A673 (cell line): ENCODE measurements around the gene HTATSF1. TPM values are rescaled to one million over a fixed set of nuclear protein-coding genes. Genes with fewer than 3 reads are reported as not detected.
A peak's percentile ranks its signal among the peaks of the same experiment; 100 is the strongest.

Experiments
- BruUV-seq: library from RNA; stranded (reverse); fragments of 400-500 nt; replicated peaks from 2 replicates; lab custom pipeline; 2021; lab: Mats Ljungman, UMichigan
- CTCF ChIA-PET: fragments of 300-600 bp; sonication (Branson Sonifier 250); formaldehyde crosslinking; loops from one replicate; lab custom pipeline; 2022; ENCODE audit warnings: antibody characterized with exemption; lab: Charles Lee
- POLR2A ChIA-PET: fragments of 300-600 bp; sonication (Branson Sonifier 250); formaldehyde crosslinking; loops from one replicate; lab custom pipeline; 2022; ENCODE audit warnings: antibody characterized with exemption; ENCODE audit not compliant: low non-redundant PET; lab: Charles Lee
- DNase-seq: peaks from one replicate; pipeline ENCODE4 v3.0.0-alpha.2; 2015; ENCODE audit warnings: low spot score
- H3K27ac ChIP-seq: fragments of 200-600 bp; sonication (generic); 2 replicates; pipeline ENCODE4 v1.5.1; 2016; ENCODE audit warnings: mixed run types, low read depth, mild to moderate bottlenecking, mixed read lengths, antibody characterized with exemption, low read length; ENCODE audit not compliant: poor library complexity, severe bottlenecking
- H3K27me3 ChIP-seq: fragments of 200-600 bp; sonication (generic); replicated peaks from 2 replicates; pipeline ENCODE4 v1.6.1; 2017; ENCODE audit warnings: mixed run types, low read depth, mild to moderate bottlenecking, mixed read lengths, antibody characterized with exemption, low read length; ENCODE audit not compliant: insufficient read depth, poor library complexity
- H3K36me3 ChIP-seq: fragments of 200-600 bp; sonication (generic); 2 replicates; pipeline ENCODE4 v1.6.1; 2016; ENCODE audit warnings: mixed run types, mild to moderate bottlenecking, mixed read lengths, antibody characterized with exemption, low read length; ENCODE audit not compliant: insufficient read depth, poor library complexity, severe bottlenecking
- H3K4me1 ChIP-seq: fragments of 200-600 bp; sonication (generic); 2 replicates; pipeline ENCODE4 v1.6.1; 2017; ENCODE audit warnings: mixed run types, mild to moderate bottlenecking, mixed read lengths, antibody characterized with exemption, low read length; ENCODE audit not compliant: insufficient read depth, poor library complexity, severe bottlenecking
- H3K4me3 ChIP-seq: fragments of 200-600 bp; sonication (generic); 2 replicates; pipeline ENCODE4 v1.5.1; 2016; ENCODE audit warnings: low read depth, mixed run types, mild to moderate bottlenecking, mixed read lengths, low read length; ENCODE audit not compliant: poor library complexity, severe bottlenecking
- H3K9me3 ChIP-seq: fragments of 200-600 bp; sonication (generic); 2 replicates; pipeline ENCODE4 v1.6.1; 2016; ENCODE audit warnings: mixed run types, low read depth, mild to moderate bottlenecking, mixed read lengths, antibody characterized with exemption, low read length; ENCODE audit not compliant: poor library complexity, severe bottlenecking
- EZH2 ChIP-seq: fragments of 200-600 bp; sonication (generic); IDR thresholded peaks from 2 replicates; pipeline ENCODE4 v1.6.1; 2017; ENCODE audit warnings: borderline replicate concordance, low read depth, mild to moderate bottlenecking, mixed read lengths, antibody characterized with exemption, low read length; ENCODE audit not compliant: poor library complexity, severe bottlenecking
- intact Hi-C: fragments of 100-400 bp; cut with micrococcal nuclease; formaldehyde crosslinking; loops from one replicate; pipeline ENCODE4 v1.10.0; 2022; ENCODE audit not compliant: unreplicated experiment
- total RNA-seq: library from RNA; stranded (reverse); gene quantifications from 2 replicates; pipeline ENCODE4 v1.2.3, GENCODE V29; 2021
- TF ChIP-seq, protein P1 (sequence below): fragments of 300-800, 200-600 bp; sonication (generic); conservative IDR thresholded peaks from 2 replicates; pipeline ENCODE4 v1.5.1; 2017; ENCODE audit warnings: low read depth, mild to moderate bottlenecking, antibody characterized with exemption, low read length, moderate library complexity, mixed read lengths

Gene HTATSF1
- total RNA-seq, 1 experiment from 2014 or later = 79.3 TPM

GRCh38 chrX:136477026-136477425 lies 20.4 kb upstream of the HTATSF1 start:
- POLR2A ChIA-PET = no interaction called here
- H3K27me3 ChIP-seq = no peaks in the 10 kb centered on the region
- CTCF ChIA-PET = no interaction called here
- no peak for TF ChIP-seq EZH2
- TF ChIP-seq, protein P1, sequence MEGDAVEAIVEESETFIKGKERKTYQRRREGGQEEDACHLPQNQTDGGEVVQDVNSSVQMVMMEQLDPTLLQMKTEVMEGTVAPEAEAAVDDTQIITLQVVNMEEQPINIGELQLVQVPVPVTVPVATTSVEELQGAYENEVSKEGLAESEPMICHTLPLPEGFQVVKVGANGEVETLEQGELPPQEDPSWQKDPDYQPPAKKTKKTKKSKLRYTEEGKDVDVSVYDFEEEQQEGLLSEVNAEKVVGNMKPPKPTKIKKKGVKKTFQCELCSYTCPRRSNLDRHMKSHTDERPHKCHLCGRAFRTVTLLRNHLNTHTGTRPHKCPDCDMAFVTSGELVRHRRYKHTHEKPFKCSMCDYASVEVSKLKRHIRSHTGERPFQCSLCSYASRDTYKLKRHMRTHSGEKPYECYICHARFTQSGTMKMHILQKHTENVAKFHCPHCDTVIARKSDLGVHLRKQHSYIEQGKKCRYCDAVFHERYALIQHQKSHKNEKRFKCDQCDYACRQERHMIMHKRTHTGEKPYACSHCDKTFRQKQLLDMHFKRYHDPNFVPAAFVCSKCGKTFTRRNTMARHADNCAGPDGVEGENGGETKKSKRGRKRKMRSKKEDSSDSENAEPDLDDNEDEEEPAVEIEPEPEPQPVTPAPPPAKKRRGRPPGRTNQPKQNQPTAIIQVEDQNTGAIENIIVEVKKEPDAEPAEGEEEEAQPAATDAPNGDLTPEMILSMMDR = no peak
- intact Hi-C loops = no loop called here
- no peak overlapping the region for H3K27ac ChIP-seq
- H3K9me3 ChIP-seq = no peaks in the 10 kb centered on the region
- BruUV-seq = no TSS peak
- H3K36me3 ChIP-seq = no peaks in the 10 kb centered on the region
- H3K4me3 ChIP-seq = no peak overlapping the region
- no peak for DNase-seq
- no peaks in the 10 kb centered on the region for H3K4me1 ChIP-seq

- Histone ChIP-seq H3K4me1 (no peaks in the 10 kb centered on the region), H3K4me3 (no peak overlapping the region), H3K36me3 (no peaks in the 10 kb centered on the region), H3K27ac (no peak overlapping the region), H3K27me3 (no peaks in the 10 kb centered on the region), H3K9me3 (no peaks in the 10 kb centered on the region)
- intact Hi-C loops = no loop called here
- DNase-seq = peak; percentile 6
- no peak for TF ChIP-seq EZH2
- TF ChIP-seq, protein P1 = no peak
- BruUV-seq = no TSS peak
- CTCF ChIA-PET = no interaction called here
- POLR2A ChIA-PET = no interaction called here
These were observed 17.0 kb upstream of the HTATSF1 start for GRCh38 chrX:136480383-136480782.

GRCh38 chrX:136487647-136488046 lies 9.7 kb upstream of the HTATSF1 start, which contains the start of gene BRS3:
Gene BRS3, plus strand, starts transcription at chrX:136487947. Its CDS starts 168 bp downstream, at chrX:136488115.
- TF ChIP-seq, protein P1 = no peak
- TF ChIP-seq EZH2 = no peak
- Histone ChIP-seq H3K27ac (no peak within 1 kb of the TSS), H3K27me3 (peaks cover 25% of the 10 kb centered on the region), H3K4me1 (no peaks in the 10 kb centered on the region), H3K9me3 (no peaks in the 10 kb centered on the region), H3K4me3 (no peak within 1 kb of the TSS), H3K36me3 (no peaks in the 10 kb centered on the region)
- ChIA-PET CTCF (no interaction called here), POLR2A (no interaction called here)
- no TSS peak for BruUV-seq
- intact Hi-C loops = no loop called here
- DNase-seq = no peak
